IPS-15b (cell line): ENCODE measurements around the gene LVRN.

Experiments used
- H3K27me3 ChIP-seq: one replicate; pipeline ENCODE4 v1.6.1; 2013; ENCODE audit warnings: low read length; ENCODE audit not compliant: control insufficient read depth, insufficient read depth
- H3K36me3 ChIP-seq: one replicate; pipeline ENCODE4 v1.6.1; 2013; ENCODE audit warnings: low read length; ENCODE audit not compliant: control insufficient read depth, insufficient read depth
- H3K4me1 ChIP-seq: one replicate; pipeline ENCODE4 v1.6.1; 2013; ENCODE audit warnings: mild to moderate bottlenecking, low read length; ENCODE audit not compliant: control insufficient read depth, insufficient read depth
- H3K4me3 ChIP-seq: one replicate; pipeline ENCODE4 v1.5.1; 2013; ENCODE audit warnings: low read depth, low read length
- H3K9ac ChIP-seq: one replicate; pipeline ENCODE4 v1.6.1; 2013; ENCODE audit warnings: low read depth, mild to moderate bottlenecking, low read length
- H3K9me3 ChIP-seq: one replicate; pipeline ENCODE4 v1.6.1; 2013; ENCODE audit warnings: mild to moderate bottlenecking, low read length; ENCODE audit not compliant: control insufficient read depth, insufficient read depth

Gene LVRN

DNA sequence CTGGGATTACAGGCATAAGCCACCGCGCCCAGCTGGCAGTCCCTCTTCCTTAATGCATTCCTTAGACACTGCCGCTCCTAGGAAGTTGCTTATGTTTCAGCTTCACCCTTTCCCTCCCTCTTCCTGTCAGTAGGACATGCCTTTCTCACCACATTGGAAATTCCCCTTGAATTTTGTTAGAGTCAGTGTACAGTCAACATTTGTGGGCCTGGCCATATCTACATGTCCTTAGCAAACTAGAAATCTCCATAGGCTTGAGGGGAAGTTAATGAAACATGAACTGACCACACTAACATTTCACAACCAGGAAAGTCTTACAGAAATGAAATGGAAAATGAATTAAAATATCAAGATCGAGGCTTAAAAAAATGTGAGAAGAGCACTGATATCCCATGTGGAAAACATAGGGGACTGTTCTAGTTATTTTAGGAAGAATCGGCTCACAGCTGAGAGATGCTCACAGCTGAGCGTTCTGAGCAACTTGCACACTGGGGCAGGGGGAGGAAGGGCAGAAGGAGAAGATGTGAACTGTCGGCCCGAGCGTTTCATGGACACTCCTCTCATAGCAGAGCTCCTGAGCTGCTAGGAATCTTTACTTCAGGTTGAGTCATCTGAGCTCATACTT is 21.1 kb upstream of the LVRN start:
- Histone ChIP-seq H3K9me3 (no peaks in the 10 kb centered on the region), H3K36me3 (no peaks in the 10 kb centered on the region), H3K4me3 (no peak overlapping the region), H3K9ac (no peak overlapping the region), H3K27me3 (no peaks in the 10 kb centered on the region), H3K4me1 (peaks cover 6% of the 10 kb centered on the region)

DNA sequence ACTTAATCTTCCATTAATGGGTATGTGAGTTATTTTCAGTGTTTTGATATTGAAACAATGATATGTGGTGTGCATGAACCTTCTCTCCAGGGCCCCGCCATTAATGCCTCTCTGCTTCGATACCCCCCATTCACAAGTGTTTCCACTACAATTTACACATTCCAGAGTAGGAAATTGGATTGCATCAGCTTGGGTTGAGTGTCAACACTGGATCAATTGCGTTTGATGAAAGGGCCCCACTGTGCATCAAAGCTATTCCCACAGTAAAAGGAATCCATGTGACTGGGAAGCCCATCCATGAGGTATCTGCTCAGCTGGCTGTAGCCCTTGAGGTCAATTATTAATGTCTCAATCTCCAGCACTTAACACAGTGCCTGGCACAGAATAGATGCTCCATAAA is 17.8 kb upstream of the LVRN start:
- no peaks in the 10 kb centered on the region for H3K36me3 ChIP-seq
- H3K27me3 ChIP-seq: no peaks in the 10 kb centered on the region

DNA sequence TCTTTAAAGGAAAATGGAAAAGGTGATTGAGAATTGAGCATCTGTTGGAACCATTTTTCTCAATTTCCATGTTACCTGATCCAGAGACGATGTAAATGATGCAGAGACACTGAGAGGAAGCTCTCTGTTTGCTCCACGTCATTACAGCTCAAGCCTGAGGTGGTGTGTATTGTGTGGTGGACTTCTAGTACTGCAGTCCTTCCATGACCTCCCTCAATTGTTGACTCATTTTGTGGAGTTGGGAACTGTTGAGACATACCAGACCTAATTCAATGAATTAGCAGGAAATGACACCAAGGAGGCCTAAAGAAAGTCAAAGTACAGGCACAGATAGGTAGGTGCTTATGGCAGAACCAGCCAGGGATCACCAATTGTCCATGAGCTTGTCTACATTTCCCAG is 15.6 kb upstream of the LVRN start:
- Histone ChIP-seq H3K27me3 (no peaks in the 10 kb centered on the region), H3K9me3 (no peaks in the 10 kb centered on the region), H3K4me1 (no peaks in the 10 kb centered on the region), H3K9ac (no peak overlapping the region), H3K4me3 (no peak overlapping the region), H3K36me3 (no peaks in the 10 kb centered on the region)

More for the DNA sequence above, 17.8 kb upstream of the LVRN start:
- H3K4me1 ChIP-seq: no peaks in the 10 kb centered on the region
- H3K9ac ChIP-seq: no peak overlapping the region
- H3K9me3 ChIP-seq: no peaks in the 10 kb centered on the region
- no peak overlapping the region for H3K4me3 ChIP-seq

DNA sequence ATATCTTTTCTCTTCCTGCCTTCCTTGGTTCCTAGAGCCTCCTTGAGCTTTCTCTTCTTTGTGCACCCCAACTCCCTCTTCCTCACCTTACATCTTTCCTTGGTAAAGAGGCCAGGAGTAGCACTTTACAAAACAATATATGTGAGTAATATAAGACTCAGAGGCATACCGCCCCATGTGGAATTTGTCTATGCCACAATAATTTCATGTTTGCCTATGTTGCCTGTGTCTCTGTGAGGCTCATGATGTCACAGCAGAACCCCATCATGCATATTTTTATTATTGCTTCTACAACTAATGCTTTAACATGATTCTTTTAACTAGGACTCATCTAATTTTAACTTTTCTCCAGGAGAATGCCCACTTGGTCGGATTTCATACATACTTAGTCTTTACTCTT is 15.0 kb upstream of the LVRN start:
- Histone ChIP-seq H3K4me3 (no peak overlapping the region), H3K9ac (no peak overlapping the region), H3K36me3 (no peaks in the 10 kb centered on the region), H3K9me3 (no peaks in the 10 kb centered on the region), H3K27me3 (no peaks in the 10 kb centered on the region), H3K4me1 (no peaks in the 10 kb centered on the region)

DNA sequence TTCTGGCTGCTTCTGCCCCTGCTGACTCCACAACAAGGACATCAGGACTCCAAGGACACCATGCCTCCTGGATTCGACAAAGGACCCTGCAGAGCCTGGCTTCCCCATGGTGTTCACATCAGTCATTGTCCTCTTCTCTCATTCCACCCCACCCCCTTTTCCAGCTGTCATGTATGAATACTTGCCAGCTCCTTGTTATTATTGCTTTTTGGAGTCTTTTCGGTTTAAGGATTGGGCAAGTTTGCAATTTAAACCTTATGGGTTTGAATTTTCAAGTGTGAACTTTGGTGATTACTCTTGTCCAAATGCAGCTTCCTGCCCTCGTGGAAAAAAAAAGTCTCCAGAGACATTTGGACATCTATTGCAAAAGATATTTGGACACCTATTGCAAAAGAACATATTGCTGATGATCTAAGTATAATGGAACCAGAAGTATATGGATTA is 14.2 kb upstream of the LVRN start:
- Histone ChIP-seq H3K27me3 (no peaks in the 10 kb centered on the region), H3K4me3 (no peak overlapping the region), H3K9ac (no peak overlapping the region), H3K36me3 (no peaks in the 10 kb centered on the region), H3K9me3 (no peaks in the 10 kb centered on the region), H3K4me1 (no peaks in the 10 kb centered on the region)

DNA sequence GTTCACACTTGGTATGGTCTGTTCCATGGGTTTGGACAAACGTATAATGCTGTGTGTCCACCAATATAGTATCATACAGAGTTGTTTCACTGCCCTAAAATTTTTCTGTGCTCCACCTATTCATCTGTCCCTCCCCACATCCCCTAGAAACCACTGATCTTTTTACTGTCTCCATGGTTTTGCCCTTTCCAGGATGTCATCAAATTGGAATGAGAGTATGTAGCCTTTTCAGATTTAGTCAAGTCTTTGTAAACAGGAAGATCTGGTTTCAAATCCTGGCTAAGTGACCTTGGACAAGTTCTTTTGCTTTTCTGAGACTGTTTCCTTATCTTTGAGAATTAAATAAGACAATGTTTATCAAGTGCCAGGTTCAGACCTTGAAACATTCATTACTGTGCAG is 13.2 kb upstream of the LVRN start:
- Histone ChIP-seq H3K27me3 (no peaks in the 10 kb centered on the region), H3K9me3 (no peaks in the 10 kb centered on the region), H3K4me1 (peaks cover 5% of the 10 kb centered on the region), H3K9ac (no peak overlapping the region), H3K4me3 (no peak overlapping the region), H3K36me3 (no peaks in the 10 kb centered on the region)

DNA sequence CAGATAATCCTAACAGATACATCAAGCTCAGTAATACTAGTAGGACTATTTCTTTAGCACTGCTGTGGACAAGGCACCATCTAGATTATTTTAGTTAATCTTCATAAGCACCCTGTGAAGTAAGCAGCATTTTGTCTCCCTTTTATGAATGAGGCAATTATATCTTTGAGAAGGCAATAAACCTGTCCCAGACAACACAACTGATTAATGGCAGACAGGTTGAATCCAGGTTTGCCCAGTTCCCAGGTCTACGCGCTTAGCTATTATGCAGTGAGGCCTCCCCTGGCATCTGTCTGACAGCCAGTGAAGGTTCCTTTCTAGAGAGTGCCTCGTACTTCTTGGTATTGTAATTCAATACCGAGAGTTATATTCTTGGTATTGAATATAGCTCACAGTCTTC is 9.7 kb upstream of the LVRN start:
- H3K27me3 ChIP-seq: no peaks in the 10 kb centered on the region
- no peaks in the 10 kb centered on the region for H3K9me3 ChIP-seq
- no peaks in the 10 kb centered on the region for H3K36me3 ChIP-seq
- H3K9ac ChIP-seq: no peak overlapping the region
- no peak overlapping the region for H3K4me3 ChIP-seq
- peaks cover 11% of the 10 kb centered on the region for H3K4me1 ChIP-seq

DNA sequence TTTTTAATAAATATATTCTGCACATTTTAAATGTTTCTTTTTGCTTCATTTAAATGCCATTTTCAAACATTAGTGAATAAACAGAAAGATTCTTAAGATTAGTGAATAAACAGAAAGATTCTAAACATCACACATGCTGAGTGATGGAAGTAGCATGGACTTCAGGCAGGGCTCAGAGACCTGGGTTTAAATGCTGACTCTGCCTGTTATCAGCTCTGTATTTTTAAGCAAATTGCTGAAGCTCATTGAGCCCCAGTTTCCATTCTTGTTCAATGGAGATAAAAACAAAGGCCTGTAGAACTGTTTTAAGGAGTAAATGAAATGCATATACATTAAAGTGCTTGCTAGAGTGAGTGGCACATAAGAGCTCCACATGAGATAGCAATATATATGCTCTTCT is 8.1 kb upstream of the LVRN start:
- no peaks in the 10 kb centered on the region for H3K27me3 ChIP-seq
- peaks cover 11% of the 10 kb centered on the region for H3K4me1 ChIP-seq
- no peaks in the 10 kb centered on the region for H3K9me3 ChIP-seq
- H3K4me3 ChIP-seq: no peak overlapping the region
- H3K36me3 ChIP-seq: no peaks in the 10 kb centered on the region
- no peak overlapping the region for H3K9ac ChIP-seq

DNA sequence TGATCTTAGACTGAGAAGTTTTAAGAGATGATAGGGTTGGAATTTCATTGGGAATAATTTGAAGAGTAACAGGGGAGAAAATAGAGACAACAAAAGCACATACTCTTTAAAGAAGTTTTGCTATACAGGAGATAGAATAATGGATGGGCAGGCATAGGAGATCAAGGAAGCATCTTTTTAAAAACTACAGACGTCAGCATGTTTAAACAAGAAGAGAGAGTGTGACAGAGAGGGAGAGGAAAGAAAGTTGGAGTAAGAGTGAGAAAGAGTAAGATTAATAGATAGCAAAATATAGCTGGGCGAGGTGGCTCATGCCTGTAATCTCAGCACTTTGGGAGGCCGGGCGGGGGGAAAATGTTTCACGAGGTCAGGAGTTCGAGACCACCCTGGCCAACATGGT is 5.3 kb upstream of the LVRN start:
- H3K9me3 ChIP-seq: no peaks in the 10 kb centered on the region
- H3K27me3 ChIP-seq: peaks cover 21% of the 10 kb centered on the region
- H3K4me3 ChIP-seq: no peak overlapping the region
- H3K4me1 ChIP-seq: peaks cover 11% of the 10 kb centered on the region
- no peak overlapping the region for H3K9ac ChIP-seq
- H3K36me3 ChIP-seq: no peaks in the 10 kb centered on the region

DNA sequence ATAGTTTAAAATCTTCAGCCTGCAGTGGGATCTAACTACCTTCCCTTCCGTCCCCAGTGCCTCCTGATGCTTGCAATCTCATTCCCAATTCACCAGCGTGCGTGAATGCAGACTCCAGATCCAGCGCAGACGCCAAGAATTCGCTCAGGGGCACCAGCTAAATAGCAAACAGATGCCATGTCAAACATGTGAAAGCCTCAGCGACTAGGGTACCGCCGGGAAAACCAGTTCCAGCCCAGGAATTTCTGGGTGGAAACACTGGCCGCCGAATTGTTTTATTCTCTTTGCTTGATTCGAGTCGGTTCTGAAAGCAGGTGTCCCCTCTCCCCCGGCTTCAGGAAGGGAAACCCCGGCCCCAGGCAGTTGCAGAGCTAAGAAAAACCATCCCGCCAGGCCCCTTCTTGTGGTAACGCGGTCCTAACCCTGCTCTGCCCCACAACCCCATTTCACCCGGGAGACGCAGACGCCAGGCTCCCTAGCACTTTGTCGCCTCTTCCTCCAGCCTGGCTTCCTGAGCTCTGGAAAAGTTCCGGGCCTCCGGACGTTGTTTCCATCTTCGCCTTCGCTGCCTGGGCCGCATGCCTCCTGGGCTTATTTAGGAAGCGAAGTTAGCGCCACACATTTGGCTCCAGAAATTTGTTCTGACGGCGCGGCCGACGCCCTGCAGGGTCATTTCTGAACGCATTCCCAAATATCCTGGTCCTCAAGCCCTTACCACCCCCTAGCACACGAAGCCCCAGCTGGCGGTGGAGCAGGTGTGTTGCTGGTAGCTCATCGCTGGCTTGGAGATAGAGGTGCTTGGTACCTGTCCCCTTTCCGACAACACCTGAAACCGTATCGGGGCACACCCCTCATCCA is 665 bp upstream of the LVRN start:
- Histone ChIP-seq H3K36me3 (no peaks in the 10 kb centered on the region), H3K9ac (no peak overlapping the region), H3K4me1 (no peaks in the 10 kb centered on the region), H3K4me3 (peak overlapping the region; percentile 58), H3K27me3 (peaks cover 56% of the 10 kb centered on the region), H3K9me3 (no peaks in the 10 kb centered on the region)

DNA sequence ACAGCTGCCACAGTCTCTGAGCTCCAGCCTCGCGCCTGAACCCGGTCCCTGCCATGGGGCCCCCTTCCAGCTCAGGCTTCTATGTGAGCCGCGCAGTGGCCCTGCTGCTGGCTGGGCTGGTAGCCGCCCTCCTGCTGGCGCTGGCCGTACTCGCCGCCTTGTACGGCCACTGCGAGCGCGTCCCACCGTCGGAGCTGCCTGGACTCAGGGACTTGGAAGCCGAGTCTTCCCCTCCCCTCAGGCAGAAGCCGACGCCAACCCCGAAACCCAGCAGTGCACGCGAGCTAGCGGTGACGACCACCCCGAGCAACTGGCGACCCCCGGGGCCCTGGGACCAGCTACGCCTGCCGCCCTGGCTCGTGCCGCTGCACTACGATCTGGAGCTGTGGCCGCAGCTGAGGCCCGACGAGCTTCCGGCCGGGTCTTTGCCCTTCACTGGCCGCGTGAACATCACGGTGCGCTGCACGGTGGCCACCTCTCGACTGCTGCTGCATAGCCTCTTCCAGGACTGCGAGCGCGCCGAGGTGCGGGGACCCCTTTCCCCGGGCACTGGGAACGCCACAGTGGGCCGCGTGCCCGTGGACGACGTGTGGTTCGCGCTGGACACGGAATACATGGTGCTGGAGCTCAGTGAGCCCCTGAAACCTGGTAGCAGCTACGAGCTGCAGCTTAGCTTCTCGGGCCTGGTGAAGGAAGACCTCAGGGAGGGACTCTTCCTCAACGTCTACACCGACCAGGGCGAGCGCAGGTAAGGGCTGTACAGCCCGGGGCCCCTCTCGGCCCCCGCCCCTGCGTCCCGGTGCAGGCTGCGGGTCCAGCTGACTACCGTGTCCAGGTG is 509 bp downstream of the LVRN start:
- Histone ChIP-seq H3K9ac (no peak overlapping the region), H3K4me3 (peak overlapping the region; percentile 58), H3K27me3 (peaks cover 56% of the 10 kb centered on the region), H3K9me3 (no peaks in the 10 kb centered on the region), H3K4me1 (no peaks in the 10 kb centered on the region), H3K36me3 (no peaks in the 10 kb centered on the region)
